Hepatocyte (in vitro differentiated cells): ENCODE results near the gene PCDH9. TPM values are rescaled to one million over a fixed set of nuclear protein-coding genes. Genes with fewer than 3 reads are reported as not detected.

Experiments
- DNase-seq: peaks from one replicate; pipeline ENCODE4 v3.0.0-alpha.2; 2016; ENCODE audit warnings: low spot score
- H2AFZ ChIP-seq: fragments of 200-600 bp; sonication (generic); 2 replicates; pipeline ENCODE4 v1.6.0; 2016; ENCODE audit warnings: antibody characterized with exemption, mild to moderate bottlenecking
- H3K27ac ChIP-seq: fragments of 200-600 bp; sonication (generic); 2 replicates; pipeline ENCODE4 v1.5.1; 2016; ENCODE audit warnings: mild to moderate bottlenecking
- H3K27me3 ChIP-seq: fragments of 200-600 bp; sonication (generic); 2 replicates; pipeline ENCODE4 v1.6.1; 2016
- H3K36me3 ChIP-seq: fragments of 200-600 bp; sonication (generic); replicated peaks from 2 replicates; pipeline ENCODE4 v1.5.1; 2016; ENCODE audit warnings: low read depth; ENCODE audit not compliant: insufficient read depth
- H3K4me1 ChIP-seq: fragments of 200-600 bp; sonication (generic); 2 replicates; pipeline ENCODE4 v1.5.1; 2016; ENCODE audit warnings: mild to moderate bottlenecking, moderate library complexity; ENCODE audit not compliant: insufficient read depth
- H3K4me2 ChIP-seq: fragments of 200-600 bp; sonication (generic); 2 replicates; pipeline ENCODE4 v1.6.0; 2016
- H3K4me3 ChIP-seq: fragments of 200-600 bp; sonication (generic); 2 replicates; pipeline ENCODE4 v1.5.1; 2016; ENCODE audit warnings: mild to moderate bottlenecking
- H3K79me2 ChIP-seq: fragments of 200-600 bp; sonication (generic); 2 replicates; pipeline ENCODE4 v1.6.0; 2017; ENCODE audit warnings: mild to moderate bottlenecking
- H3K9me2 ChIP-seq: fragments of 200-600 bp; sonication (generic); replicated peaks from 2 replicates; pipeline ENCODE4 v1.6.0; 2017; ENCODE audit warnings: mild to moderate bottlenecking; ENCODE audit not compliant: insufficient read depth
- H3K9me3 ChIP-seq: fragments of 200-600 bp; sonication (generic); 2 replicates; pipeline ENCODE4 v1.5.1; 2016; ENCODE audit warnings: low read depth, mild to moderate bottlenecking
- H4K20me1 ChIP-seq: fragments of 200-600 bp; sonication (generic); 2 replicates; pipeline ENCODE4 v1.6.0; 2016; ENCODE audit warnings: mild to moderate bottlenecking; ENCODE audit not compliant: insufficient read depth, poor library complexity, severe bottlenecking
- CTCF ChIP-seq: fragments of 200-600 bp; sonication (generic); IDR thresholded peaks from 2 replicates; pipeline ENCODE4 v1.5.1; 2016; ENCODE audit warnings: antibody characterized with exemption, mild to moderate bottlenecking; ENCODE audit not compliant: poor library complexity
- EZH2 ChIP-seq: fragments of 200-600 bp; sonication (generic); IDR thresholded peaks from 2 replicates; pipeline ENCODE4 v1.6.1; 2016; ENCODE audit warnings: antibody characterized with exemption, mild to moderate bottlenecking, borderline replicate concordance
- EZH2phosphoT487 ChIP-seq: fragments of 200-600 bp; sonication (generic); IDR thresholded peaks from one replicate; pipeline ENCODE4 v1.6.1; 2018; ENCODE audit warnings: antibody characterized with exemption, mild to moderate bottlenecking, low read depth, moderate library complexity; ENCODE audit not compliant: unreplicated experiment, severe bottlenecking
- WGBS: methylation state at CpG from one replicate; pipeline ENCODE4 v1.1.6; 2016; ENCODE audit warnings: low lambda C conversion rate; ENCODE audit errors: missing lambda C conversion rate; 5-methylcytosine and 5-hydroxymethylcytosine counted together
- polyA plus RNA-seq: library from polyadenylated mRNA; unstranded; fragments of >200 nt; fragmentation: Nextera tagmentation; extraction: Ambion mirVana; gene quantifications from 2 replicates; pipeline ENCODE4 v1.2.1, GENCODE V29; 2016
- total RNA-seq: library from RNA; depleted of rRNA; stranded (reverse); fragments of >200 nt; gene quantifications from 2 replicates; pipeline ENCODE4 v1.2.3, GENCODE V29; 2014

PCDH9 gene
- total and polyA plus RNA-seq, 2 experiments from 2014 or later: 6.9 to 15.0 TPM

DNA sequence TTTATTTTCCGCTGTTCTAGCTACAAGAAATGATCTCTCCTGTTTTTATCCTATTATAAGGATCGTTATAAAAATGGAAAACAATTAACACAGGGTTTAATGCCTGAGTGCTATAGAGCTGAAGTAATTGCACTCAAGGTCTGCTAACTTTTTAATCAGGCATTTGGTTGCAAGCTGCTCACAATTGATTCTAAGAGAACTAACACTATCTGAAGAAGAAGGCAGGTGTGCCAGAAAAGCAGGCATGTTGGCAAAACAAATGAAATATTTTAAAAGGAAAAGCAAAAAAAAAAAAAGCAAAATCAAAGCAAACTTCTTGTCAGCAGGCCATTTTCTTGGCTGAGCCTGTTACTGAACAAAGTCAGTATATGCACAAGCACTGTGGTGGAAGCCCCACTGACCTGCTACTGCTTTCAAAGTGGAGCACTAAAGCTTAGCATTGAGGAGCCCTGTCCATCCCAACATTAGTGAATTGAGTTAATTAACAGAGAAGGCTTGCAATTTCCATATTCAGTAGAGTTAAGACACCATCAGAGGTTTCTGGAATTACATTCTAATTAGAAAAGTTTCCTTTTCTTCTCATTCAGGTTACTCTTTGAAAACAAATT is 574.2 kb downstream of the PCDH9 start:
- Histone ChIP-seq H3K79me2 (no peaks in the 10 kb centered on the region), H3K27me3 (no peaks in the 10 kb centered on the region), H3K36me3 (no peaks in the 10 kb centered on the region), H3K4me3 (no peak overlapping the region), H2AFZ (no peak overlapping the region), H4K20me1 (no peaks in the 10 kb centered on the region), H3K9me3 (peaks cover 9% of the 10 kb centered on the region), H3K9me2 (no peaks in the 10 kb centered on the region), H3K4me1 (no peaks in the 10 kb centered on the region), H3K4me2 (no peak overlapping the region), H3K27ac (no peak overlapping the region)
- no peak for DNase-seq
- no peak for TF ChIP-seq EZH2phosphoT487
- TF ChIP-seq EZH2: no peak
- TF ChIP-seq CTCF: no peak
- WGBS: 92% methylated on average over 2 of the region's 2 CpGs

GRCh38 chr13:66644855-66645460 is 585.2 kb downstream of the PCDH9 start:
- TF ChIP-seq CTCF: no peak
- no peak for TF ChIP-seq EZH2phosphoT487
- no peak for TF ChIP-seq EZH2
- no peaks in the 10 kb centered on the region for H4K20me1 ChIP-seq

GRCh38 chr13:66640231-66640630 is 589.9 kb downstream of the PCDH9 start:
- no peak overlapping the region for H3K4me2 ChIP-seq
- no peak for TF ChIP-seq CTCF
- TF ChIP-seq EZH2phosphoT487: no peak
- TF ChIP-seq EZH2: no peak
- no peaks in the 10 kb centered on the region for H4K20me1 ChIP-seq
- H3K4me3 ChIP-seq: no peak overlapping the region
- H2AFZ ChIP-seq: no peak overlapping the region
- no peaks in the 10 kb centered on the region for H3K9me3 ChIP-seq
- no peaks in the 10 kb centered on the region for H3K4me1 ChIP-seq
- H3K27ac ChIP-seq: no peak overlapping the region
- no peak for DNase-seq
- 53% methylated on average over 2 of the region's 2 CpGs for WGBS
- no peaks in the 10 kb centered on the region for H3K79me2 ChIP-seq
- no peaks in the 10 kb centered on the region for H3K9me2 ChIP-seq
- no peaks in the 10 kb centered on the region for H3K27me3 ChIP-seq
- H3K36me3 ChIP-seq: no peaks in the 10 kb centered on the region

More at GRCh38 chr13:66644855-66645460, 585.2 kb downstream of the PCDH9 start:
- Histone ChIP-seq H3K4me2 (no peak overlapping the region), H3K4me3 (no peak overlapping the region), H3K27me3 (no peaks in the 10 kb centered on the region), H3K36me3 (no peaks in the 10 kb centered on the region), H3K27ac (no peak overlapping the region), H3K4me1 (no peaks in the 10 kb centered on the region), H3K79me2 (no peaks in the 10 kb centered on the region), H3K9me2 (no peaks in the 10 kb centered on the region), H2AFZ (no peak overlapping the region), H3K9me3 (no peaks in the 10 kb centered on the region)
- WGBS: 81% methylated on average over 3 of the region's 3 CpGs
- DNase-seq: no peak
